GM21529 (cell line): ENCODE data around the gene LYRM4.
A peak's percentile ranks its signal among the peaks of the same experiment; 100 is the strongest.

Experiments
- ATAC-seq: cut with Tn5 transposase; IDR thresholded peaks from one replicate; pipeline ENCODE4 v1.9.1; 2021; ENCODE audit not compliant: unreplicated experiment

The LYRM4 gene

DNA sequence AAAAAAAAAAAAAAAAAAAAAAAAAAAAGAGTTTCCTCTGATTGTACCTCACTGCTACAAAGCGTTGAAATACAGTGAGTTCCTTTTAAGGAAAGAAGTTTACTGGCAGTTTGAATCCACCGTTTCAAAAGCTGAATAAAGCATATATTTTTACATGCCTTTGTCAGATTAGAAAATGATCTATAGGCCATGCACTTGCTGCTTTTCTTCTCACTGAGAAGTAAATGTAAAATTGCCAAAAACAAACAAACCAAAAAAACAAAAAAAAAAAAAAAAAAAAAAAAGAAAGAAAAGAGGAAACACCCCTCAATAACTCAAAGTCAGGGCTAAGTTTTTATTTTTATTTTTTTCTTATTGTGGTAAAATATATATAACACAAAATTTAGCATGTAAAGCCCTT is 81.9 kb downstream of the LYRM4 start:
- ATAC-seq: no peak

DNA sequence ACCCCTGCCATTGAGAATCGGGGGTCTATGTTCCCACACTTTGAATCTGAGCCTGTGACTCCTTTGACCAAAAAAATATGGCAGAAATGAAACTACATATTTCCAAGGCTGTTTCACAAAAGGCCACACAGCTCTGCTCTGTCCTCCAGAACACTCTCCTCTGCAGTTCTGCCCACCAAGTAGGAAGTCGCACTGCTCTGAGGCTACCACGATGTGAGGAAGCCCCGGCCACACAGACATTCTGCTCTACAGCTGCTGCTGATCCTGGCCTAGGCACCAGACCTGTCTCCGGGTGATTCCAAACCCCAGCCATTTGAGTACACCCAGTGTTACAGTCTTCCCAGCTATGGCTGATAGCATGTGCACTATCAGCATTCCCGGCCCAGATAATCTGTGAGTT is 85.1 kb downstream of the LYRM4 start:
- ATAC-seq: no peak

DNA sequence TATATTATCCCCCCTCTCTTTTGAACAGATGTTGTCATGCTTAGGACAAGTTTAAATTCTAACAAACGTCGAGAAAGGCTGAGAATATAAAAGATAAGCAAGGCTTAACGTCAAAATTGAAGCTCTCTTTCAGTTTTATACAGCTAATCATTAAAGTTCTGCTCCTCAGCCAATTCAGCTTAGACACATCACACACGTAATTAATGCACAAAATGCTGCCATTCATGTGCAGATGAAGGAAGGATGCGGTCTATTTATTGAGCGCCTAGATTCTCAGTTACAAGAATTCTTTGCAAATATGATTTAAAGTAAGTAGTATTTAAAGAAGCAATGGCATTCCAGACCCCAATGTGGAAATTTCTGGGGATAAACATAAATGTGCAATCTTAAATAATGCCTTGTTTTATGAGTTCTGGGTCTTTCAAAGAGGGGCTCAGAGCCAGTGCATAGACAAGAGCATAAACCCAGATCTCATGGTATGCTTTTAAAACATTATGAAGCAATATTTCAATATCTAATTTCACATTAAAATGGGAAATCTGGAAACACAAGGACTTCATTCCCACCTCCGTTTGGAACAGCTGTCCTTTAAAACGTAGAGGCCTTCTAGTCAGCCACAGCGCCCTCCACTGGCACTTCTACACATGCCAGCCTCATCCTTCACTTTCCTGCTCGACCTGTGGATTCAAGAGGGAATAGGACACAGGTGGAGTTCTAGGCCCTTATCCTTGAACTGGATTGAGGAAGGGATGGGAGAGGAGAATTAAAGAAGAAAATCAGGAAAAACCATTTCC is 85.8 kb downstream of the LYRM4 start:
- no peak for ATAC-seq

DNA sequence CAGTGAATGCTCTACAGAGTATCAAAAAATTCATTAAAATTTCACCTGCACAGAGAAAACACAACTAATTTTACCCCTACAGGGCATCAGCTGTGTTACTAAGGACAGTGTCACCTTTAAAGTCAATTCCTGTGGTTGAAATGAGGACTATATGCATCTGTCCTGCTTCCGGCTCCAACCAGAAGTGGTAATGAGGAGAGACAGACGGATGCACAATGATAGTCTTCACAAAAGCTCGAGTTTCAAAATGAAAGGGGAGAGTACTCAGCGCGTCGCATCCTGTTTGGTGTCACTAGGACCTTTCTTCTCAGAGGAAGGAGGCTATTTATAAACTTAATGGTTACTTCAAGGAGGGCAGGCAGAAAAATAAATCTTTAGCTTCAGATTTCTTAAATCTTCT is 86.5 kb downstream of the LYRM4 start:
- peak; percentile 95 for ATAC-seq

DNA sequence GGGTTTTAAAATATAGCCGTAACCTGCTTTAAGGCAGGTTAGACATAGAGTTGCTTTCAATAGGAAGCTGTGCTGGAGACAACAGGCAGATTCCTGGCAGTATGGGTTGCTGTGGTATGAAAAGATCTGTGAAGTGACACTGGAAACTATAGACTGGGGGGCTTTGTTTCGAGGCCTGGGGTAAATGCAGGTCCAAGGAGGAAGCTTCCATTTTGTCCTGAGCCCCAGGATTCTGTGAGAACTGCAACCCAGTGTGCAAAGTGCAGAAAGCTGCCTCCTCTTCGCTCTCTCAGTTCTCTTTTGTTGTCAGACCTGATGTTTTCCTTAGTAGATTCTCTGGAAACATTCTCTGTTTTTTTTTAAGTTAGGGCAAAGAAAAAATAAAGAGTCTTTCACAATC is 86.9 kb downstream of the LYRM4 start:
- peak; percentile 40 for ATAC-seq

DNA sequence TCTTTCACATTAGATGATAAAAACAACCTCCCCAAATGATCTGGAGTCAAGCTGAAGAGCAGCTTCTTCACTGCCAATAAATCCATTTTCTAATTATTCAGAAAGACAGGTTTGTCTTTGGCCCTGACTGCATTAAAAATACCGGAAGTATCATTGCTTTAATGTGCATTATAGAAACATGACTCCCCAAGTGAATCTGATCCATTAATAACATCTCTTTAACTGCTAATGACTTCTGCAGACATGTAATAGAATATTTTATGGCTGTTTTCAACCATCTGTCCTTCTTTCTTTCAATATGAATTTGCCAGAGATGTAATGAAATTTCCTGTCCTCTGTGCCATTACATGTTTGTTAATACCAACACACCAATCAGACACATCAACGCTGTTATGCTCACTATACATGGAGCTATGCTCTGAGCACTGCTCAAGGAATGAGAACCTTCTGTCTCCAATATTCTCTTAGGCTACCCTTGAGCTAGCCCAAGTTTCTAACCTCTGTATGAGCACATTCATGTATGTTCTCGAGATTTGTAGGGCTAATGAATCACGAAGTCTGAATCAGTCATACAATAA is 87.8 kb downstream of the LYRM4 start:
- ATAC-seq: no peak

DNA sequence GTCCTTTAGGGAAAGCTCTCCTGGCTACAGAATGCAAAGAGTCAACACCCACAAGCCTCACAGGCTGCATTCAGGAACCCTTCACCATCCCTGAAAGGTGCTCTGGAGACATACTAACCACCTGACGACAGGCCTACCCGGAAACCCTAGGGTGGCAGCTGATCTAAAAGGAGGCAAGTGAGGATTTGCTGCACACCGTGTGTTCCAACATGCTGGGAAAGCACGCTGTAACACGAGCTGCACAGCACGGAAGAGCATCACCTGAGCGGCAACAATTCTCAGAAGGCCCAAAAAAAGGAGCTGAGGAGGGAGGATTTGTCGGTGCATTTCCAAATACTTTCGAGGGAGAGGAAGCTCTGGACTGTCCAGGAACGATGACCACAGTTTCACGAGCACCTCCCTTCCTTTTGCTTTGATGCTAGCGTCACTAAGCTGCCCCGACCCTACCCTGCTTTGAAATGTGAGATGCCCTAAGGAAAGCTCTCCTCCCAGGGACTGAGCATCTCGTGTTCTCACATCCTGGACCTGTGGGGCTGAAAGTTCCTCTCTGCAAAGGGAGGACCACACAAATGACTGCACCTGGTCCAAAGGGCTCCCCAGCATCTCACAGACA is 88.6 kb downstream of the LYRM4 start:
- no peak for ATAC-seq

DNA sequence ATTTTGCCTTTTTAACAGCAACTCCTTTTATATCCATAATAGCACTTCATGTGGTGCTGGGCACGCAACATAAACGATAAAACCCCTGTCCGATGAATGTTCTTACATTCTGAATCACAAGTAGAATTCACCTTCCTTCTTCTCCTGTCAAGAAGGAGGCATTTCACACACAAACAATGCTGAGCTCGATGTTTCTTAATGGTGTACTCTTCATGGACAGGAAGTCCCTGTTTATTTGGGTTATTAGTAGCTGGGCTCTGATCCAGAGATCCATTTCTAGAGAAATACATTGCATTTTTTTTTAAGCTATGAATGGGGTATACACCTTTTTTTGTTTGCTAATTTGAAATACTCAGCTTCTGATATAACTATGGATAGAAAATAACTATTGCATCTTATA is 93.2 kb downstream of the LYRM4 start:
- ATAC-seq: no peak

DNA sequence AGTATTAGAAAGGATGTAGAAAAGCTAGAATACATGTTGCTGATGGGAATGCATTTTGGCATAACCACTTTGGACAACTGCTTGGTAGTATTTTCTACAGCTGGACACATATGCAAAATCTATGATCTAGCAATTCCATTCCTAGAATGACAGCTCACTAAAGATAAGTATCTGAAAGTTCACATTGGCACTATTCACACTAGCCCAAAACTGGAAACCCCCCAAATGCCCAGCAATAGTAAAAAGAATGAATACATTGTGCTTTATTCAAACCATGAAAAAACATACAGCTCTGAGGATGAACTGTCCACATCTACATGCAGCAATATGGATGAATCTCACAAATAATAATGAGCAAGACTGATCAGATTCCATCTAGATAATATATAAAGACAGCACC is 96.7 kb downstream of the LYRM4 start:
- no peak for ATAC-seq

DNA sequence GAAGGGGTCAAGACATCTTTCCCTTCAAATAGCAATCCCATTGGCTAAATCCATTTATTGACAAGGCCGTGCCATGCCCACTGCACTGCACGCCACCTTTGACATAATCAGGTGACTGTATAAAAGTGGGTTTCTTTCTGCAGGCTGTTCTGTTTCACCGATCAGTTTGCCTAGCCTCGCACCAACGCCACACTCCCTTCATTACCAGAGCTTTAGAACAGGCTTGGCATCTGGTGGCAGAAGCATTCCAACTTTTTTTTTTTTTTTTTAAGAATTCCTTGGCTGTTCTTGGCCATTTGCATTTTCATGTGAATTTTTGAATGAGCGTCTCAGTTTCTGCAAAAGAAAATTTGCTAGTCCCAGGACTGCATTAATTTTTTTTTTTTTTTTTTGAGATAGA is 97.5 kb downstream of the LYRM4 start:
- ATAC-seq: no peak

DNA sequence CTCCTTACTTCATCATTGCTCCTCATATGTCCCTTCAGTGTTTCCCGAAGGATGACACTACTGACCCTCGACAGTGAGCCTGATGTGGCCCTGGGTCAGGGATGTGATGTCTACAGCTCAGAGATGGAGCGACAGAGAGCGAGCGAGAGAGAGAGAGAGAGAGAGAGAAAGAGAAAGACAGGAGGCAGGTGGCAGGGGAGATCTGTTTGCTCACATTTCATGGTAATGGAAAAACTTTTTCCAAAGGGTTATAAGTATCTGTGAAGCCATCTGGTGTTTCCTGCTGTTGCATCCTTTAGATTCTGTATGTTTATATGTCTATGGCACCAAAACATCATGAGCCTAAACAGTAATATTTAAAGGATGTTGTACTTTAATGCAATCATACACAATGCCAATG is 98.4 kb downstream of the LYRM4 start:
- no peak for ATAC-seq

DNA sequence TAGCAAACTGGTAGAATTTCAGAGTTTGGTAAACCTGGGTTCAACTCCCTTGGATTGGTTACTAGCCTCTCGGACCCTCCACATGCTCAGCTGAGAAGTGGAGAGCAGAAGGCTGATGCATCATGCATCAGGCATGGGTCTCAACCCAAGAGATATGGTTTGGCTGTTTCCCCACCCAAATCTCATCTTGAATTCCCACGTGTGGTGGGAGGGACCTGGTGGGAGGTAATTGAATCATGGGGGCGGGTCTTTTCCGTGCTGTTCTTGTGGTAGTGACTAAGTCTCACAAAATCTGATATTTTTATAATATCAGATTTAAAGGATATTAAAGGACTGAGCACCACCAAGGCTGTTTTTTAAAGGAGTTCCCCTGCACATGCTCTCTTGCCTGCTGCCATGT is 100.5 kb downstream of the LYRM4 start:
- ATAC-seq: no peak

DNA sequence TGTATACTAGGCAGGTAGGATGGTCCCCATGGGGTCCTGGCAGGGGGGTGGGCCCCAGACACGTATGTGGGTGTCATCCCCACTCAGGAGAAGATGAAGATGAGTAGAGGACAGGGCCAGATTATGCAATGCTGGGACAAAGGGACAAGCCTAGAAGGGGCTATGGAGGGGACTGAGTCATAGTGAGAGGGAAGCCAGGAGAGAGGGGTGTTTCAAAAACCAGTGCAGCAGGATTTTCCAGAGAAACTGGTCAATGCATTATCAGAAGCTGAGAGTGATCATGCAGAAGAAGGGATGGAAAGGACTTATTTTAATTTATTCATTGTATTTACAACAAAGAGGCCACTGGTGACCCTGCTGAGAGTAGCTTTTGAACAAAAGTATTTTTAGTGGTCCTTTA is 101.6 kb downstream of the LYRM4 start:
- ATAC-seq: no peak

DNA sequence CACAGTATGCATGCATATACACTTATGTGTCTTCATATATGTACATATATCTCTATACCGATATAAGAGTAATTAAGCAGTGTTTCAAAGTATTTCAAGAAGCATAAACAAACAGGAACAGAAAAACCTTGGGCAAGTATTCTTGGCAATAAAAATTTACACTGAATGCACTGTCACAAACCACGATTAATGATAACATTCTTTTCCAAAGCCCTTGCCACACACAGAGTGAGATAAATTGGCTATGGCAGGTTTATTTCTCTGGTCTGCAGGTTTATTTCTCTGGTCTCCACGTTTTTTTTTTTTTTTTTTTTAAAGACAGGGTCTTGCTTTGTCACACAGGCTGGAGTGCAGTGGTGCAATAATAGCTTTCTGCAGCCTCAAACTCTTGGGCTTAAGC is 102.6 kb downstream of the LYRM4 start:
- ATAC-seq: no peak

DNA sequence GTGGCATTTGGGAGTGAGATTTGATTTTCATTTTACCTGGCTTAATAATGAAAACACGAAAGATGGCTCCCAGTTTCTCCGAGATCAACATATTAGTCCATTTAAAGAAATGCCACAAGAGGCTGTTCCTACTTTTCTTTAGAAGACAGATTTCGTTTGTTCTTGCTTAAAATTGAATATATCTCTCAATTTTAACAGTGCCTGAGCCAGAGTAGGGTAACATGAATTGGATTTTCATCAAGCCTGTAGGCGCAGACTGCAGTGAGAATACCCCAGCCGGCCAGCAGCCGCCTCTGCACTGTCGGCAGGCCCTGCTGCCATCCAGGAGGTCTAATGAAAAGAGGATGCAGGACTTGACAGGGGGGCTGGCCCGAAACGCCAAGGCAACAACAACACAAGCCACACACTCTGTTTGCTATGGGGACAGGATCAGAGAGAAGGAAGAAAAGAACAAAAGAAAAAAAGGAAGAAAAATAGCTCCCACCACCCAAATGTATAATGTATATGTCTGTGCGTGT is 103.1 kb downstream of the LYRM4 start:
- ATAC-seq: no peak

DNA sequence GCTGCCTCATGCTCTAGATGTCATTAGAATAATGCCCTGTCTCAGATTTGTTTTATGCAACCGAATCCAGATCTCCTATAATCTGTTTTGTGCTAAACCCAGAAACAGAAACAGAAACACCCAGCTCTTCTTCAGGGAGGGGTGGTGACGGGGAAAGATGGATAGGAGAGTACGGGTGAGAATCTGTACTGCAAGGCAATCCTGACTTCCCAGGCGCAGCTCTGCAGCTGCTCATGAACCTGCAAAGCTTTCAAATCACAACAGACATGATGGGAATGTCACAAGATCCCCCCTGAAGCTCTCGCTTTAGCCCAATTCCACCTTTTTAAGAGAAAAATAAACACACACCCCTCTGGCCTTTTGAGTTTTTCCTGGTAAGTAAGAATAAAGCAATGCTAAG is 104.1 kb downstream of the LYRM4 start:
- ATAC-seq: no peak

DNA sequence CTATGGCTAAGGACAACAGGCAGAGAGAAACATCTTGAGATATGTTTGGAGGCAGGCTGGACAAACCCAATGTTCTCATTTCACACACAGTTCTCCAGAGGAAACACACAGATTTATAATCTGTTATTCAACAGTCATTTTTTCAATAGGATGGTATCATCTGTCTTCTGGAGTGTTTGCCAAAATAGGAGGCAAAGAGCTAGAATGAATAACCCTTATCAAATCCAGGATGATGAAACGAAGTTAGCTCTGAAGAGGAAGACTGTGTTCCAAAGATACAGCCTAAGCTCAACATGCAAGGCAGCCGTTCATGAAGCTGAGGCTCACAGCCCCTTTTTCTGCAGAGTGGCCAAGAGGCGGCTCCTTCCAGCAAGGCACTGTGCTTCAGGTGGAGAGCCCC is 104.8 kb downstream of the LYRM4 start:
- no peak for ATAC-seq

DNA sequence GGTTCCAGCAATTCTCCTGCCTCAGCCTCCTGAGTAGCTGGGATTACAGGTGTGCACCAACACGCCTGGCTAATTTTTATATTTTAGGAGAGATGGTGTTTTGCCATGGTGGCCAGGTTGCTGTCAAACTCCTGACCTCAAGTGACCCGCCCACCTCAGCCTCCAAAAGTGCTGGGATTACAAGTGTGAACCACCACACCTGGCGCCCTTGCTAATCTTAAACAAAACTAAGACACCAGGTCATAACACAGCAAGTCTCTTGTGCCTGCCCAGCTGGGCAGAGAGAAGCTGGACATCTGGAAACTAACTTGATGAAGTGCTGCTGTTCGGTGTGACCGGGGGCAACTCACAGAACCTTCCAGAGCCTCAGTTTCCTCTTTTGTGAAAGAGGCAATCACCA is 107.6 kb downstream of the LYRM4 start:
- no peak for ATAC-seq

DNA sequence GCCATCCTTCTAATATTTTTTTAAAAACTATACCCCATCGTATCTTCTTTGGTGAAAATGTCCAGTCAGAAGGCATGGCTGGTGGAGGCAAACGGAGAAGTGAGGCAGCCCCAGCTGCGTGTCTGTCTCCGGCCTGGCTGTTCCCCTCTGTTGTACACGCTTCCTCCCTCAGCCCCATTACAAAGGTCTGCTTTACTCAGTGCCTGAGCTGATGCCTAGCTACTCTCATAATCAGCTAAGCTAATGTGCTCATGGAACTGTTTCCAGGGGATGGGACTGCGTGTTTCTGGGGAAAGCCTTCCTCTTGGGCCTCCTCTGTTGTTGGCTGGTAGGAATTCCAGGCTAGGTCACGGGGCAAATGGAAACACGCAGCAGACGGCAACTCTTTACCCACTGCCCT is 108.3 kb downstream of the LYRM4 start:
- no peak for ATAC-seq

DNA sequence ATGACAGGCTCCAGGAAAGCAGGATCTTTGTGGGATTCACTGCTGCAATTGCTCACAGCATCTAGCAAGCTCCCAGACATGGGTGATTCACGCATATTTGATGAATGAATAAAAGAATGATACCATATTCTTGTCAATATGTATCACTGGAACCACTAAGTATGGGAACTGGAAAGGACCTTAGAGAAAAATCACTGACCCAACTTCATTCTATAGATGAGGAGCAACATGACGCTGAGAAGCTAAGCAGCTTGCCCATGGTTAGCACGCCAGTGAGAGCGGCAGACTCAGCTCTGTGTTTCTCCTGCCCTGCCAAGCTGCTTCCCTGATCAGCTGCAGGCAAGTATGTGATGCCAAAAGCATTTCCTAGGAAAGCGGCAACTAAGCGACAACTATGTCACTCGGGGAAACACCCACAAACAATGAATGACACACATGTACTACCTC is 108.8 kb downstream of the LYRM4 start:
- no peak for ATAC-seq

DNA sequence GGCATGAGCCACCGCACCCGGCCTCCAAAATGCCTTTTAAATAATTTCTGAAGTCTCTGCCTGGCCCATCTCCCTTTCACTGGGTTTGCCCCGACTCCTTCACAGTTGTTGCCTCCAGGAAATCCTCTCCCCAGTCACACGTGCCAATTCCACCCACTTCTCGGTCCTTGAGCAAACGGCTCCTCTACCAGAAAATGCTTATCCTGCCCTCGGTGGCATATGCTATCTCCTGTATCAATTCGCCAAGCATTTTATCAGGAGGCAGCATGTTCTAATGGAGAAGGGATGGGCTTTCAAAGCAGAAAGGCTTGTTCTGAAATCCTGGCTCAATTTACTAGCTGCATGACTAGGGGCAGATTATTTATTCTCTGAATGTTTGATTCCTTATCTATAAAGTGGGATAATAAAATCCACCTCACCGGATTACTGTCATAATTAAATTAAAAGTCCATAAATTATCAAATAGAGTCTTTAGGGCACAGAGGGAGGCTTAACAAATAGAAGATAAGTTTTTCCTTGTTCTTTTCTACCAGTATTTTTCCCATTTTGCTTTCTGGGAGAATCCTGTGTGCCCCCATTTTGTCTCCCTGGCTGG is 109.3 kb downstream of the LYRM4 start:
- ATAC-seq: no peak

DNA sequence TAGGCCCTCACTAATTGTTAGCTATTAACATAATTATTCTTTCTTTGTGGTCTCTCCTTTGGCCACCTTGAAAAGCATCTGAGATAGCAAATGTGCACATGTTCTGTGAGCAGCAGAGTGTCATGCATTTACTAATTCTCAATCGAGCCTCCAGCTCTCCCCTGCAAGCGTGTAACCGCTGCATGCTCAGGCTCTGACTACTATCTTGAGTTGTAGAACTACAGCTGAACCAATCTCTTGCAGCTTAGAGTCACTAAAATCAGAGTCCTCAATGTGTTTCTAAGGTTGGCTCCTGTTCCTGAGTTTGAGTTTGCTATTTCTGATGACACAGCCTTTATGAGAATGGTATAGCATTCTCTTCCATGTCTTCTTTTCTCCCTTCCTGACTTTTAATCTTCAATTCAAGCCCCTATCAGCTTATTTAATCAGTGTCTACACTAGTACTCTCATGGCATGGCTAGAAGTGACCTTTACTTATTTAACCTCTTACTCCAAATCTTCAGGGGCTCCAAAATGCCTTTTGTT is 110.1 kb downstream of the LYRM4 start:
- ATAC-seq: no peak
